Measurements from ENCODE around the gene FKBP1A.

The FKBP1A gene

GRCh38 chr20:1394686-1395085 lies 1.8 kb upstream of the FKBP1A start:
- Histone ChIP-seq H3K4me1 (ENCODE audit: control insufficient read depth in 1 of 2, insufficient read depth in 2 of 2, low read length in 2 of 2) (peaks cover 18 to 25% of the 10 kb centered on the region in 2 donors), H3K4me3 (ENCODE audit: low read depth in 1 of 2, low read length in 2 of 2) (no peak overlapping the region), H3K27ac (ENCODE audit: low read length) (no peak overlapping the region), H3K27me3 (ENCODE audit: low read depth, low read length) (no peaks in the 10 kb centered on the region), H3K9me3 (ENCODE audit: control insufficient read depth in 1 of 2, low read length in 2 of 2) (no peaks in the 10 kb centered on the region), H3K36me3 (ENCODE audit: control insufficient read depth in 1 of 2, insufficient read depth in 2 of 2, low read length in 2 of 2) (no peaks in the 10 kb centered on the region)

GRCh38 chr20:1393507-1393882 lies 641 bp upstream of the FKBP1A start:
- Histone ChIP-seq H3K36me3 (ENCODE audit: control insufficient read depth in 1 of 2, insufficient read depth in 2 of 2, low read length in 2 of 2) (no peaks in the 10 kb centered on the region), H3K9me3 (ENCODE audit: control insufficient read depth in 1 of 2, low read length in 2 of 2) (no peaks in the 10 kb centered on the region)

GRCh38 chr20:1392443-1392692 lies 486 bp downstream of the FKBP1A start:
- peak overlapping the region; percentile 82 for H3K27ac ChIP-seq (ENCODE audit: low read length)
- H3K27me3 ChIP-seq (ENCODE audit: low read depth, low read length) = no peaks in the 10 kb centered on the region
- peaks cover 32 to 41% of the 10 kb centered on the region in 2 donors for H3K4me1 ChIP-seq (ENCODE audit: control insufficient read depth in 1 of 2, insufficient read depth in 2 of 2, low read length in 2 of 2)

More at GRCh38 chr20:1393507-1393882, 641 bp upstream of the FKBP1A start:
- Histone ChIP-seq H3K4me3 (ENCODE audit: low read depth in 1 of 2, low read length in 2 of 2) (peak overlapping the region; percentile 90 to 92), H3K4me1 (ENCODE audit: control insufficient read depth in 1 of 2, insufficient read depth in 2 of 2, low read length in 2 of 2) (peaks cover 24 to 36% of the 10 kb centered on the region in 2 donors), H3K27ac (ENCODE audit: low read length) (peak overlapping the region; percentile 90), H3K27me3 (ENCODE audit: low read depth, low read length) (no peaks in the 10 kb centered on the region)

GRCh38 chr20:1391640-1392442 lies 1.0 kb downstream of the FKBP1A start:
- Histone ChIP-seq H3K27me3 (ENCODE audit: low read depth, low read length) (no peaks in the 10 kb centered on the region), H3K4me1 (ENCODE audit: control insufficient read depth in 1 of 2, insufficient read depth in 2 of 2, low read length in 2 of 2) (peaks cover 32 to 41% of the 10 kb centered on the region in 2 donors), H3K9me3 (ENCODE audit: control insufficient read depth in 1 of 2, low read length in 2 of 2) (no peaks in the 10 kb centered on the region), H3K4me3 (ENCODE audit: low read depth in 1 of 2, low read length in 2 of 2) (peak overlapping the region; percentile 90 to 92), H3K36me3 (ENCODE audit: control insufficient read depth in 1 of 2, insufficient read depth in 2 of 2, low read length in 2 of 2) (no peaks in the 10 kb centered on the region), H3K27ac (ENCODE audit: low read length) (peak overlapping the region; percentile 82)

More at GRCh38 chr20:1392443-1392692, 486 bp downstream of the FKBP1A start:
- Histone ChIP-seq H3K36me3 (ENCODE audit: control insufficient read depth in 1 of 2, insufficient read depth in 2 of 2, low read length in 2 of 2) (no peaks in the 10 kb centered on the region), H3K4me3 (ENCODE audit: low read depth in 1 of 2, low read length in 2 of 2) (peak overlapping the region; percentile 90 to 92), H3K9me3 (ENCODE audit: control insufficient read depth in 1 of 2, low read length in 2 of 2) (no peaks in the 10 kb centered on the region)

- Histone ChIP-seq H3K4me1 (ENCODE audit: control insufficient read depth in 1 of 2, insufficient read depth in 2 of 2, low read length in 2 of 2) (peaks cover 32 to 41% of the 10 kb centered on the region in 2 donors), H3K27me3 (ENCODE audit: low read depth, low read length) (no peaks in the 10 kb centered on the region), H3K4me3 (ENCODE audit: low read depth in 1 of 2, low read length in 2 of 2) (peak overlapping the region; percentile 90 to 92), H3K27ac (ENCODE audit: low read length) (peak overlapping the region; percentile 82), H3K36me3 (ENCODE audit: control insufficient read depth in 1 of 2, insufficient read depth in 2 of 2, low read length in 2 of 2) (peaks cover 0 to 3% of the 10 kb centered on the region in 2 donors), H3K9me3 (ENCODE audit: control insufficient read depth in 1 of 2, low read length in 2 of 2) (no peaks in the 10 kb centered on the region)
Measured at GRCh38 chr20:1390581-1391403, 2.1 kb downstream of the FKBP1A start.

- Histone ChIP-seq H3K4me3 (ENCODE audit: low read depth in 1 of 2, low read length in 2 of 2) (peak overlapping the region; percentile 90 to 92), H3K27ac (ENCODE audit: low read length) (peak overlapping the region; percentile 82), H3K4me1 (ENCODE audit: control insufficient read depth in 1 of 2, insufficient read depth in 2 of 2, low read length in 2 of 2) (peaks cover 32 to 41% of the 10 kb centered on the region in 2 donors), H3K36me3 (ENCODE audit: control insufficient read depth in 1 of 2, insufficient read depth in 2 of 2, low read length in 2 of 2) (peaks cover 0 to 3% of the 10 kb centered on the region in 2 donors), H3K9me3 (ENCODE audit: control insufficient read depth in 1 of 2, low read length in 2 of 2) (no peaks in the 10 kb centered on the region), H3K27me3 (ENCODE audit: low read depth, low read length) (no peaks in the 10 kb centered on the region)
Measured at GRCh38 chr20:1389703-1390580, 2.9 kb downstream of the FKBP1A start.

- Histone ChIP-seq H3K27ac (ENCODE audit: low read length) (no peak overlapping the region), H3K36me3 (ENCODE audit: control insufficient read depth in 1 of 2, insufficient read depth in 2 of 2, low read length in 2 of 2) (peaks cover 0 to 3% of the 10 kb centered on the region in 2 donors), H3K4me1 (ENCODE audit: control insufficient read depth in 1 of 2, insufficient read depth in 2 of 2, low read length in 2 of 2) (peaks cover 32 to 41% of the 10 kb centered on the region in 2 donors), H3K4me3 (ENCODE audit: low read depth in 1 of 2, low read length in 2 of 2) (no peak overlapping the region), H3K9me3 (ENCODE audit: control insufficient read depth in 1 of 2, low read length in 2 of 2) (no peaks in the 10 kb centered on the region), H3K27me3 (ENCODE audit: low read depth, low read length) (no peaks in the 10 kb centered on the region)
Measured at GRCh38 chr20:1388741-1389483, 3.9 kb downstream of the FKBP1A start.

- Histone ChIP-seq H3K27ac (ENCODE audit: low read length) (no peak overlapping the region), H3K36me3 (ENCODE audit: control insufficient read depth in 1 of 2, insufficient read depth in 2 of 2, low read length in 2 of 2) (peaks cover 0 to 3% of the 10 kb centered on the region in 2 donors), H3K4me1 (ENCODE audit: control insufficient read depth in 1 of 2, insufficient read depth in 2 of 2, low read length in 2 of 2) (peaks cover 28 to 36% of the 10 kb centered on the region in 2 donors)
Measured at GRCh38 chr20:1388253-1388652, 4.6 kb downstream of the FKBP1A start.

GRCh38 chr20:1386323-1386722 lies 6.5 kb downstream of the FKBP1A start:
- Histone ChIP-seq H3K27ac (ENCODE audit: low read length) (no peak overlapping the region), H3K27me3 (ENCODE audit: low read depth, low read length) (no peaks in the 10 kb centered on the region), H3K4me3 (ENCODE audit: low read depth in 1 of 2, low read length in 2 of 2) (no peak overlapping the region), H3K4me1 (ENCODE audit: control insufficient read depth in 1 of 2, insufficient read depth in 2 of 2, low read length in 2 of 2) (peaks cover 40 to 49% of the 10 kb centered on the region in 2 donors), H3K9me3 (ENCODE audit: control insufficient read depth in 1 of 2, low read length in 2 of 2) (no peaks in the 10 kb centered on the region), H3K36me3 (ENCODE audit: control insufficient read depth in 1 of 2, insufficient read depth in 2 of 2, low read length in 2 of 2) (peaks cover 0 to 3% of the 10 kb centered on the region in 2 donors)

More at GRCh38 chr20:1388253-1388652, 4.6 kb downstream of the FKBP1A start:
- no peak overlapping the region for H3K4me3 ChIP-seq (ENCODE audit: low read depth in 1 of 2, low read length in 2 of 2)
- H3K27me3 ChIP-seq (ENCODE audit: low read depth, low read length) = no peaks in the 10 kb centered on the region
- H3K9me3 ChIP-seq (ENCODE audit: control insufficient read depth in 1 of 2, low read length in 2 of 2) = no peaks in the 10 kb centered on the region

GRCh38 chr20:1383623-1384404 lies 9.0 kb downstream of the FKBP1A start:
- H3K36me3 ChIP-seq (ENCODE audit: control insufficient read depth in 1 of 2, insufficient read depth in 2 of 2, low read length in 2 of 2) = peaks cover 0 to 3% of the 10 kb centered on the region in 2 donors
- H3K4me3 ChIP-seq (ENCODE audit: low read depth in 1 of 2, low read length in 2 of 2) = no peak overlapping the region
- H3K27ac ChIP-seq (ENCODE audit: low read length) = no peak overlapping the region
- H3K4me1 ChIP-seq (ENCODE audit: control insufficient read depth in 1 of 2, insufficient read depth in 2 of 2, low read length in 2 of 2) = peaks cover 29 to 43% of the 10 kb centered on the region in 2 donors
- no peaks in the 10 kb centered on the region for H3K9me3 ChIP-seq (ENCODE audit: control insufficient read depth in 1 of 2, low read length in 2 of 2)
- H3K27me3 ChIP-seq (ENCODE audit: low read depth, low read length) = no peaks in the 10 kb centered on the region
